ENCODE measurements around the gene CAPN9.
"Not testable (repeated sequence)": the region's sequence is repeated elsewhere in the genome, so short reads cannot be mapped to it uniquely, and the experiment has no call there.

The CAPN9 gene

GRCh38 chr1:230747127-230747730 is at the start of gene CAPN9:
Gene CAPN9 (plus strand): TSS chr1:230747388. CDS start chr1:230747497, 109 bp downstream.
- DNase-seq = no peak

DNA sequence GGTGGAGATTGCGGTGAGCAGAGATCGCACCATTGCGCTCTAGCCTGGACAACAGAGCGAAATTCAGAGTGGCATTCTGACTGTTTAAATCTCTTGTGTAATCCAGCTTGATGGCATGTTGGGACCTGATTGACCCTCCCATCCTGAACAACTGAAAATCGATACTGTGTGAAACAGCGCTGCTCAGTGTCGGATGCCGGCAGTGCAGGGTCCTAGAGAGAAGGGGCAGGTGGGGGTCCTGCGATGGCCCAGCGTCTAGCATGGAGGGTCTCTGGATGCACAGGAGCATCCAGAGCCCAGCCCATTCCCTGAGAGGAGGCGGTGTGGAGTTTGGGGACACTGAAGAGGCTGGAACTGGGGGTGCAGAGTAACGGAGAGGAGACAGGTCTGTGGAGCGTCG is 49.1 kb upstream of the CAPN9 start:
- DNase-seq = no peak

- not testable (repeated sequence) for DNase-seq
These were observed 48.2 kb upstream of the CAPN9 start for GRCh38 chr1:230698964-230699363.

DNA sequence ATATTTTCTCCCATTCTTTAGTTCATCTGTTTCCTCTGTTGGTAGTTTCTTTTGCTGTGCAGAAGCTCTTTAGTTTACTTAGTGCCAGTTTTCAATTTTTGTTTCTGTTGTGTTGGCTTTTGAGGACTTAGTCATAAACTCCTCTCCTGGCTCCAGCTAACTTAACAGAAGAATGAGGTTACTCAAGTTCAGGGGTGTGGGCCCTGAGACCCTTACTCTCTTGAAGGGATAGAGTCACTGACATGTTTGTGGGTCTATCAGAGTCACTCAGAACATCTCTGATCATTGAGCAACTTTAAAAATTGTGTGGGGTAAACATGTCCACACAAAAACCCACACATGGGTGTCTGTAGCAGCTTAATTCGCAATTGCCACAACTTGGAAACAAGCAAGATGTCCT is 47.5 kb upstream of the CAPN9 start:
- DNase-seq = no peak

GRCh38 chr1:230700132-230700531 is 47.1 kb upstream of the CAPN9 start:
- no peak for DNase-seq

GRCh38 chr1:230701434-230701833 is 45.8 kb upstream of the CAPN9 start:
- DNase-seq = no peak

- no peak for DNase-seq
These were observed 45.1 kb upstream of the CAPN9 start for GRCh38 chr1:230701895-230702768.

DNA sequence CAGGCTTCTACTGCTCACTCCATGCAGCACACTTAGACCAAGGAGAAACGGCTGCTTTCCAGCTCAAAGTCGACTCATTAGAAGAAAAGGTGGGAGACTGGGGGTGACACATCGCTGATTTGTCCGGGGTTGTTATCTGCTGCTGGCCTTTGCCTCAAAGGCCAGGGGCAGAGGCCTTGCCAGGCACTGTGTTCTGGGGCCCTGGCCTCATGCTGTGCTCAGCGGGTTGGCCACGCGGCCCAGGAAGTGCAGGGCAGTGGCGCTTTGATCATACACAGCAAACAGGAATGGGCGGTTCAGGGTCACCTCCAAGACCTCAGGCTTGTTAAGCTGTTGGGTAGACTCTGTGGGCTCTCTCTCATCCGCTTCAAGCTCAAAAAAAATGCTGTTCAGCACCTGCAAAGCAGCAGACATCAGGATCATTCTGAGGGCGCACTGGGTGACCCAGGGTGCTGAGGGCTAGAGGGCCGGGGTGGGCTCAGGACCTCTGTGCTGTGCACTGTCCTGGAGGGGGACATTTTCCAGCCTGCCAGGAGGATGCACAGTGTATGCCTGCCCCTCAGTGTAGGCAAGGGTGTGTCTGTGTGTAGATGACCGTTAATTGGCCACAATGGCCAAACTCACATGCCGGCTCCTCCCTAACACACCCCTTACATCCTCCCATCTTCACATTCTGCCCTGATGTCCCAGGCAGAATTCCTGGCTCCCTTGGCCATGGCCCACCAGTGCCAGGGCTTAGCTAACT is 44.1 kb upstream of the CAPN9 start:
- DNase-seq = no peak

DNA sequence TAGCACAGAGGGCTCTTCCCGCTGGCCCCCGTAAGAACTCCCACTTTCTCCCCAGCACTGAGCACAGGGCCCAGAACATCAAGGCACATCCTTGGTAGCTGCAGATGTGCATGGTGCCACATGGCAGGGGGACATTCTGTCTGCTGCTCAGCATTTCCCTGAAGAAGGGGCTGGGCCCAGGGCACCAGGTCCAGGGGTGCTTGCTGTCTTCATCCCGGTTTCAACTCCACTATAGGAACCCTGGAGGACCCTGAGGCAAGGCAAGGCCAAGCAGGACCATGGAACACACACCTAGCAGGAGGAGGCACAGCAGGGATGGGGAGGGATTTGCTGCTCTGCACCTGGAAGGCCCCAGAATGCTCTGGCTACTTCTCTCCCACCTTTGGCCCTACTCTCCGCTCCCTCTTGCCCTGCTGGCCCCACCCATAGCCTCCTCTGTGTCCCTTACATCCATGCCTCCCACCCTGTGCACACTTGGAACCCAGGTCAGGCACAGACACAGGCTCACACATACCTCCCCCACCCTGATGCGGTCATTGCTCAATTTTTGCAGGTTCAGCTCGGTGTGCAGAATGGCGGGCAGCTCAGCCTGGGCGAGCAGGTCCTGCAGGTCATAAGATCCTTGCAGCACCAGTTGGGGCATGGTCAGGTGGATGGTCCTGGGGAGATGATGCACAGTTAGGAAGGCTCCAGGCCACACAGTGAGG is 43.4 kb upstream of the CAPN9 start:
- DNase-seq = no peak

DNA sequence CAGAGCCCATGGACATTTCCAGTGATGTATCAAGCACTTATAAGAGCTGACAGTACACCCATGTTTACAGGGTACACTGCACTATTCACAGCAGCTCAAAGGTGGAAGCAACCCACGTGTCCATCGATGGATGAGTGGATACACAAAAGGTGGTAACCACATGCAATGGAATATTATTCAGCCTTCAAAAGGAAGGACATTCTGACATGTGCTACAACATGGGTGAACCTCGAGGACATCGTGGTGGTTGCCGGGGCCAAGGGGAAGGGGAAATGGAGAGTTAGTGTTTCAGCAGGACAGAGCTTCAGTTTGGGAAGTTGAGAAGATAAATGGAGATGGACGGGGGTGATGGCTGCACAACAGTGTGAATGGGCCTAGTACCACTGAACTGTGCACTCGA is 42.4 kb upstream of the CAPN9 start:
- no peak for DNase-seq

DNA sequence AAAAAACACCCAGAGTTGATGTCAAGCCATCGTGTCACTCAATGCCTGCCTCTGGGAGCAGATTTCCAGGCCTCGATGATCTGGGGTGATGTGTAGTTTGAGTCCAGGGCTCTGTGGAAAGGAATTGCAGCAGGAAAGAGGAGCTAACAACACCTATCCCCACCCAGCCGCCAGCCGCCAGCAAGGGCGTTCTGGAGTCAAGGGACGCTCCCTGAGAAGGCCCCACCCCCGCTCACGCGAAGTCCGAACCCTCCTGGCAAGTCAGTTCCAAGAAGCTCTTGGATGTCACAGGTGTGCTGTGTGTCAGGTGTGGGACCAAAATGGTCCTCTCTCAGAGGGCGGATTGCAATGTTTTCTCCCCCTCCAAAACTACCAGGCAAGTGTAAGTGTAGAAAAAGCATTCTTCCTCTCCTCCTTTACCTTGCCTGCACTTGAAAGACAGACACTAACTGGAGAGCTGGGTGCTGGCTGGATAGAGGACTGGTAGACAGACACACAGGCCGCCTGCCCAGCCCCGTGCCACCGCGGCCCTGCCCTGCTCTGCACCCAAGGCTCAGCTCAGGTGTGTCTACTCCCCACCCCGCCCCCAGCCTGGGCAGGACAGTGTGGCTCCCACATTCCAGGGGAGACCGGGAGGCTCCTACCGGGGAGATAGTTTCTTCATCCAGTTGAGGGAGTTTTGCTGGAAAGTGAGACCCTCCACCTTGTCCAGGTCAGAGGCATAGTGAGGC is 41.7 kb upstream of the CAPN9 start:
- DNase-seq = no peak

- no peak for DNase-seq
These were observed 41.0 kb upstream of the CAPN9 start for GRCh38 chr1:230706020-230706699.

- no peak for DNase-seq
These were observed 40.1 kb upstream of the CAPN9 start for GRCh38 chr1:230706887-230707731.

- no peak for DNase-seq
These were observed 39.2 kb upstream of the CAPN9 start for GRCh38 chr1:230707732-230708630.

- DNase-seq = no peak
These were observed 38.3 kb upstream of the CAPN9 start for GRCh38 chr1:230708631-230709580.

GRCh38 chr1:230709619-230710542 is 37.3 kb upstream of the CAPN9 start:
- DNase-seq = no peak

DNA sequence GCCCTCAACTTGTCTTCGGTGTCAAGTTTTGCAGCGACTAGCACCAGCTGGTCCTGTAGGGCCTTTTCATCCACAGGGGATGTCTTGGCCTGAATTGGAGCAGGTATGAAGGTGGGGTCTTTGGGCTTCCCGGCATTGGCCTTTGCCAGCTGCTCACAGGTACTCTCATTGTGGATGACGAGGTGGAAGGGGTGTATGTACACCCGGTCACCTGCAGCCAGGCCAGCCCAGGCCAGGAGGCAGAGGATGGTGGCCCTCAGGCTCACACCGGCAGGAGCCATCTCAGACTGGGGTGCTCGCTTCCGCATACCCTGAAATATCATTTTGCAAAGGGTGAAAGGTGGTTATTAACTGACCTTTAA is 36.7 kb upstream of the CAPN9 start:
- no peak for DNase-seq
